ENCODE data around the gene KIDINS220. TPM values are rescaled to one million over a fixed set of nuclear protein-coding genes. Genes with fewer than 3 reads are reported as not detected.
A peak's percentile ranks its signal among the peaks of the same experiment; 100 is the strongest.

Gene KIDINS220
- total and polyA plus RNA-seq, 2 of the 13 experiments (the other 11 are each of a cell fraction or from before 2014, with no cell fraction given) = 25.2 to 32.3 TPM

DNA sequence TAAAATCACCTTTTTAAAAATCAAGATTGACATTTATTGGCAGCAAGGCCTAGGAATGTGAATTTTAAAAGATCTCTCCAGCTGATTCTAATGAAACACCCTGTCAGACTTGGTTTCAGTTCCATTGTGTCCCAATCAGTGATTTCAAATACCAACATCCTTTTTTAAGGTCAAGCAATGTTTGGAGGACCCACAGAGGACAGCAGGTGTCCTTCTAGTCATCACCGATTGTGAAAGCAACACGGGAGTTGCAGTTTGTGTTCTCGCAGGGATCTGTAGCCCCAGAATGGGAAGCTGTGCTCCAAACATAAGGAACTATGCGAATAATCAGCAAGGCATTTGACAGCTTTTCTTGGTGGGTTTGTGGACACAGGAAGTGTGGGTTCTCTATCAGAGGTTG is 4.5 kb upstream of the KIDINS220 start:
- 35% methylated on average over 4 of the region's 4 CpGs for WGBS (ENCODE audit: low lambda C conversion rate)
- no TSS peak for BruUV-seq (replicated peaks)
- in situ Hi-C loops (cut with HindIII; ENCODE audit: extremely low pct_ligation_motif_present, low pct_unique_long_range_greater_than_20kb) = no loop called here
- Histone ChIP-seq H3K27ac (ENCODE audit: extremely low read length, insufficient read depth, low read length) (no peak overlapping the region), H3K36me3 (replicated peaks in 1 of 2; ENCODE audit: control insufficient read depth in 1 of 2, insufficient read depth in 2 of 2, low read length in 2 of 2) (no peaks in the 10 kb centered on the region), H3K4me2 (ENCODE audit: low read depth, low read length) (peak overlapping the region; percentile 21; the same call in 1 of the 2 replicates), H3K79me2 (ENCODE audit: insufficient read depth, low read length) (peaks cover 1% of the 10 kb centered on the region), H3K4me1 (ENCODE audit: insufficient read depth, low read length) (peaks cover 52% of the 10 kb centered on the region), H3K4me3 (replicated peaks in 1 of 3; ENCODE audit: insufficient read depth in 1 of 3, low read depth in 2 of 3, low read length in 3 of 3) (no peak overlapping the region), H3K9me3 (ENCODE audit: low read length) (no peaks in the 10 kb centered on the region), H4K20me1 (ENCODE audit: insufficient read depth, low read length) (no peaks in the 10 kb centered on the region), H3K9ac (ENCODE audit: insufficient read depth, low read depth, low read length) (no peak overlapping the region), H2AFZ (ENCODE audit: low read length) (no peak overlapping the region), H3K27me3 (ENCODE audit: control insufficient read depth in 1 of 2, insufficient read depth in 2 of 2, low read length in 2 of 2) (peaks cover 0 to 14% of the 10 kb centered on the region in 2 experiments; a peak in 3 of 5 replicates)
- FAIRE-seq (peak; percentile 21), ATAC-seq (no peak), DNase-seq (ENCODE audit: low spot score) (no peak)
- ChIA-PET POLR2A (no interaction called here), CTCF (ENCODE audit: low intra/inter-chr PET ratio, low total read pairs) (interaction anchor here (1.2 kb wide), 1 partner anchor 31 kb away, joined by 3 read pairs; no protein-coding TSS in a partner anchor)
- TF ChIP-seq RELA (CRISPR knock-in tag; IDR thresholded peaks at IDR 0.05) (no peak), NCOA1 (CRISPR knock-in tag; IDR thresholded peaks at IDR 0.05) (0 out of 2 replicates have a peak, but pooled peaks have one; percentile 40), POLR2A (IDR thresholded peaks at IDR 0.05; ENCODE audit: insufficient read depth in 1 of 2, low read depth in 2 of 2, low read length in 2 of 2) (no peak), FOXK2 (IDR thresholded peaks at IDR 0.05) (no peak)
- TF ChIP-seq, protein P1, sequence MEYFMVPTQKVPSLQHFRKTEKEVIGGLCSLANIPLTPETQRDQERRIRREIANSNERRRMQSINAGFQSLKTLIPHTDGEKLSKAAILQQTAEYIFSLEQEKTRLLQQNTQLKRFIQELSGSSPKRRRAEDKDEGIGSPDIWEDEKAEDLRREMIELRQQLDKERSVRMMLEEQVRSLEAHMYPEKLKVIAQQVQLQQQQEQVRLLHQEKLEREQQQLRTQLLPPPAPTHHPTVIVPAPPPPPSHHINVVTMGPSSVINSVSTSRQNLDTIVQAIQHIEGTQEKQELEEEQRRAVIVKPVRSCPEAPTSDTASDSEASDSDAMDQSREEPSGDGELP (IDR thresholded peaks at IDR 0.05; ENCODE audit: borderline replicate concordance, low read depth) = no peak
- TF ChIP-seq, protein P2, sequence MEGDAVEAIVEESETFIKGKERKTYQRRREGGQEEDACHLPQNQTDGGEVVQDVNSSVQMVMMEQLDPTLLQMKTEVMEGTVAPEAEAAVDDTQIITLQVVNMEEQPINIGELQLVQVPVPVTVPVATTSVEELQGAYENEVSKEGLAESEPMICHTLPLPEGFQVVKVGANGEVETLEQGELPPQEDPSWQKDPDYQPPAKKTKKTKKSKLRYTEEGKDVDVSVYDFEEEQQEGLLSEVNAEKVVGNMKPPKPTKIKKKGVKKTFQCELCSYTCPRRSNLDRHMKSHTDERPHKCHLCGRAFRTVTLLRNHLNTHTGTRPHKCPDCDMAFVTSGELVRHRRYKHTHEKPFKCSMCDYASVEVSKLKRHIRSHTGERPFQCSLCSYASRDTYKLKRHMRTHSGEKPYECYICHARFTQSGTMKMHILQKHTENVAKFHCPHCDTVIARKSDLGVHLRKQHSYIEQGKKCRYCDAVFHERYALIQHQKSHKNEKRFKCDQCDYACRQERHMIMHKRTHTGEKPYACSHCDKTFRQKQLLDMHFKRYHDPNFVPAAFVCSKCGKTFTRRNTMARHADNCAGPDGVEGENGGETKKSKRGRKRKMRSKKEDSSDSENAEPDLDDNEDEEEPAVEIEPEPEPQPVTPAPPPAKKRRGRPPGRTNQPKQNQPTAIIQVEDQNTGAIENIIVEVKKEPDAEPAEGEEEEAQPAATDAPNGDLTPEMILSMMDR (CRISPR knock-in tag; IDR thresholded peaks at IDR 0.05) = 0 out of 2 replicates have a peak, but pooled peaks have one; percentile 4
- intact Hi-C loops (cut with micrococcal nuclease; ENCODE audit: unreplicated experiment) = no loop called here

All from HepG2 (cell line).